ENCODE measurements around the gene OR6K2. TPM values are rescaled to one million over a fixed set of nuclear protein-coding genes. Genes with fewer than 3 reads are reported as not detected.

Gene OR6K2, protein sequence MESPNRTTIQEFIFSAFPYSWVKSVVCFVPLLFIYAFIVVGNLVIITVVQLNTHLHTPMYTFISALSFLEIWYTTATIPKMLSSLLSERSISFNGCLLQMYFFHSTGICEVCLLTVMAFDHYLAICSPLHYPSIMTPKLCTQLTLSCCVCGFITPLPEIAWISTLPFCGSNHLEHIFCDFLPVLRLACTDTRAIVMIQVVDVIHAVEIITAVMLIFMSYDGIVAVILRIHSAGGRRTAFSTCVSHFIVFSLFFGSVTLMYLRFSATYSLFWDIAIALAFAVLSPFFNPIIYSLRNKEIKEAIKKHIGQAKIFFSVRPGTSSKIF
- total RNA-seq, result not detected in 2 replicates

DNA sequence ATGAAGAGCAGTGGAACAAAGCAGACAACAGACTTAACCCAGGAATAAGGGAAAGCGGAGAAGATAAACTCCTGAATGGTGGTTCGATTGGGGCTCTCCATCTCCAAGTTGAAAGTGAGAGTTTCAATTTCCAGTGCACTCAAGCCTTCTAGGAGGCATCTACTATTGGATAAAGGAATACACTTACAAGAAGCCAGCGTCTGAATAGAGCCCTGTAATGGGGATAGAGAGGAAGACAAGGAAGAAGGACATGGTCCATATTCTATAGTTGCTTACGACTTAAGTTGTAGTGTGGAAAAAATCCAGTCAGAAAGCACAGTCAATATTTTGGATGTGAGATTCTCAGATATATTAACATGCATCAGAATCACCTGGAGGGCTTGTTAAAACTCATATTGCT lies at the start of gene OR6K2:
TSS of gene OR6K2 (minus strand) at position 101 of the 400 bp plus-strand sequence. CDS start at position 101, 0 bp downstream.

DNA sequence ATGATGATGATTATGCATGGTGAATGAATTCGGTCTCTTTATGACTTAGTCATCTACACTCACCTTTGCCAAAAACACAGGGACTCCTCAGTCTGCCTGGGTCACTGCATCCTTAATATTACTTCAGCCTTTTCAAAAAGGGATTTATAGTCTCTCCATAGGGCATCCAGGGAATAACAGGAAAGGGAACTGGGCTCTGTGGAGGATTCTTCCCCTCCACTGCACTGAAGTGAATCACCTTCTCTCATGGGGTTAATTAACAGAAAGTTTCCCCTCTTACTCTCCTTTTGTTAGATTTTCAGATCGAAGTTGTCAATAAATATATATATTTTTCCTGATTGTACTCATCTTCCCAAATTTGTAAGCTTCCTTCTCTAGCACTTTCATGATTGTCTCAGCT lies 20.2 kb upstream of the OR6K2 start, which contains the start of gene OR6K3:
TSS of gene OR6K3 (minus strand) at position 101 of the 400 bp plus-strand sequence. CDS start 2,605 bp downstream, outside the sequence.

DNA sequence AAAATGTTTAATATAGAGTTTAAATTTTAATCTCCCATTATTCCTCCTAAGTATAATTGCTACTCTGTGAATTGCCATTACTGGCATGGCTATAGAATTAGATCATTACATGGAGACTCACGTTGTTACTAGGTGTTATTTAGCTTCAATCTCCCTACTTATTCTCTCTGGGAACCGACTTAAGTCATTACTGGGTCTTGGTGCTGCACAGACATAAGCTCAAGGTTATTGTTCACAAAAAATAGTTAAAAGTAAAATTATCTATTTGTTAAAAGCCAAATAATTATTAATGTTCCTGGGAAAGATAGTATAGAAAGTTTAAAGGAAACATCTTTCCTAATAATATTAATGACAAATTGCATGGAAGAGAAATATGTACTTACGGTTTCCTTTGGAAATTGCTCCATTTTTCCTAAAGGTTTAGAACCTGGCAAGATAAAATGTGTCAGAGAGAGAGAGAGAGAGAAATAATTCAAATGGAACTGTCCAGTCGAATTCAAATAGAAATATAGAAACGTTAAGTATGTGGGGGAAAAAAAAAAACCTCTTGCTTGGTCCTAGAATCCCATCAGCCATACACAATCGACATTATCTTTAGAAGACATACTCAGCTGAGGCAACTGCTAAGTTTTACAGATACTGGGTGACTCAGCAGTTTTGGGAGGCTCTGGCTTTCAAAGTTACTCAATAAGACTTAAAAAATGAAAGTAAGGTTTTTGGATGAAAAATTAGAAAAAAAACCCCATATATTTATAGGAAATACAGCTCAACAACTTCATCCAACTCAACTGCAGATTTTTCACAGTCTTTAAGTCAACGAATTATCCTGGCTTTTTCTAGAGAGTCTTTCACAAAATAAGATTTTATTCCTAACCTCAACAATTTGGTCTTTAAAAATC lies 14.1 kb downstream of the OR6K2 start, which contains the start of gene SPTA1:
TSS of gene SPTA1 (minus strand) at position 605 of the 899 bp plus-strand sequence. CDS start at position 407, 198 bp downstream.

Other genes starting within 250 kb of the OR6K2 start
- gene OR10K1, start 238.8 kb downstream of the OR6K2 start, total RNA-seq, result not detected in 2 replicates
- gene OR10R2, start 228.4 kb downstream of the OR6K2 start, total RNA-seq, result not detected in 2 replicates
- gene OR6Y1, start 146.2 kb downstream of the OR6K2 start, total RNA-seq, result not detected in 2 replicates
- not detected in 2 replicates for gene OR6P1, start 130.1 kb downstream of the OR6K2 start, total RNA-seq
- not detected in 2 replicates for gene OR10X1, start 120.8 kb downstream of the OR6K2 start, total RNA-seq
- gene OR10Z1, start 95.4 kb downstream of the OR6K2 start, total RNA-seq, result not detected in 2 replicates
- gene SPTA1, start 13.9 kb downstream of the OR6K2 start, total RNA-seq, result under 0.01 and 0.09 TPM in 2 replicates
- gene OR6K3, start 20.1 kb upstream of the OR6K2 start, total RNA-seq, result not detected in 2 replicates
- not detected in 2 replicates for gene OR6K6, start 54.1 kb upstream of the OR6K2 start, total RNA-seq
- gene OR6N1, start 71.5 kb upstream of the OR6K2 start, total RNA-seq, result not detected in 2 replicates
- gene OR6N2, start 80.6 kb upstream of the OR6K2 start, total RNA-seq, result not detected in 2 replicates
- gene MNDA, start 130.7 kb upstream of the OR6K2 start, total RNA-seq, result not detected in 2 replicates
- not detected in 2 replicates for gene PYHIN1, start 230.9 kb upstream of the OR6K2 start, total RNA-seq

Measured in pericardium fibroblast (primary cell).